ENCODE data around the gene SCTR. TPM values are rescaled to one million over a fixed set of nuclear protein-coding genes. Genes with fewer than 3 reads are reported as not detected.
A peak's percentile ranks its signal among the peaks of the same experiment; 100 is the strongest.

Gene SCTR
- total and polyA plus RNA-seq, 4 donors, result 4.6 to 42.7 (median 28.0) TPM

- H3K4me1 ChIP-seq (ENCODE audit: control insufficient read depth in 5 of 5, insufficient read depth in 5 of 5, low read length in 5 of 5), result peaks cover 0 to 47% (median 6%) of the 10 kb centered on the region in 5 donors
Measured at GRCh38 chr2:119429225-119429981, 94.9 kb downstream of the SCTR start.

GRCh38 chr2:119428488-119429224 lies 95.6 kb downstream of the SCTR start:
- H3K4me3 ChIP-seq, result no peak overlapping the region
- H3K27me3 ChIP-seq (ENCODE audit: control insufficient read depth in 3 of 3, insufficient read depth in 3 of 3, low read length in 2 of 3), result no peaks in the 10 kb centered on the region
- no peaks in the 10 kb centered on the region for H3K9me3 ChIP-seq (ENCODE audit: control insufficient read depth in 4 of 4, insufficient read depth in 3 of 4, low read length in 3 of 4)
- no peak overlapping the region for H3K27ac ChIP-seq (ENCODE audit: low read depth in 1 of 2, low read length in 1 of 2)
- ATAC-seq (ENCODE audit: insufficient read depth, low FRiP score) (no peak), DNase-seq (no peak)
- H3K36me3 ChIP-seq (ENCODE audit: control insufficient read depth in 4 of 4, insufficient read depth in 4 of 4, low read length in 4 of 4), result no peaks in the 10 kb centered on the region
- TF ChIP-seq CTCF (IDR thresholded peaks at IDR 0.05; ENCODE audit: control extremely low read depth, extremely low read depth), result no peak
- H3K9ac ChIP-seq (ENCODE audit: insufficient read depth in 1 of 2, low read length in 2 of 2), result no peak overlapping the region
- WGBS, 2 donors, result 78 to 86% methylated on average over 7 of the region's 7 CpGs
- H3K4me1 ChIP-seq (ENCODE audit: control insufficient read depth in 5 of 5, insufficient read depth in 5 of 5, low read length in 5 of 5), result peaks cover 0 to 47% (median 6%) of the 10 kb centered on the region in 5 donors

More at GRCh38 chr2:119429225-119429981, 94.9 kb downstream of the SCTR start:
- no peak for ATAC-seq (ENCODE audit: insufficient read depth, low FRiP score)
- peak in 2 of 3 donors; percentile 19 to 49 for DNase-seq
- Histone ChIP-seq H3K4me3 (no peak overlapping the region), H3K27ac (ENCODE audit: low read depth in 1 of 2, low read length in 1 of 2) (no peak overlapping the region), H3K9me3 (ENCODE audit: control insufficient read depth in 4 of 4, insufficient read depth in 3 of 4, low read length in 3 of 4) (no peaks in the 10 kb centered on the region), H3K9ac (ENCODE audit: insufficient read depth in 1 of 2, low read length in 2 of 2) (no peak overlapping the region), H3K27me3 (ENCODE audit: control insufficient read depth in 3 of 3, insufficient read depth in 3 of 3, low read length in 2 of 3) (no peaks in the 10 kb centered on the region), H3K36me3 (ENCODE audit: control insufficient read depth in 4 of 4, insufficient read depth in 4 of 4, low read length in 4 of 4) (no peaks in the 10 kb centered on the region)
- TF ChIP-seq CTCF (IDR thresholded peaks at IDR 0.05; ENCODE audit: control extremely low read depth, extremely low read depth), result no peak
- WGBS, 2 donors, result 78 to 81% methylated on average over 10 of the region's 10 CpGs

GRCh38 chr2:119427756-119428155 lies 96.5 kb downstream of the SCTR start:
- TF ChIP-seq CTCF (IDR thresholded peaks at IDR 0.05; ENCODE audit: control extremely low read depth, extremely low read depth), result no peak
- H3K27ac ChIP-seq (ENCODE audit: low read depth in 1 of 2, low read length in 1 of 2), result peak overlapping the region in 1 of 2 donors; percentile 60
- ATAC-seq (ENCODE audit: insufficient read depth, low FRiP score), result no peak
- 88% methylated on average over 3 of the region's 3 CpGs for WGBS, 2 donors
- H3K9ac ChIP-seq (ENCODE audit: insufficient read depth in 1 of 2, low read length in 2 of 2), result no peak overlapping the region
- H3K27me3 ChIP-seq (ENCODE audit: control insufficient read depth in 3 of 3, insufficient read depth in 3 of 3, low read length in 2 of 3), result no peaks in the 10 kb centered on the region
- no peak overlapping the region for H3K4me3 ChIP-seq
- no peak for DNase-seq
- no peaks in the 10 kb centered on the region for H3K36me3 ChIP-seq (ENCODE audit: control insufficient read depth in 4 of 4, insufficient read depth in 4 of 4, low read length in 4 of 4)
- H3K9me3 ChIP-seq (ENCODE audit: control insufficient read depth in 4 of 4, insufficient read depth in 3 of 4, low read length in 3 of 4), result no peaks in the 10 kb centered on the region
- peaks cover 0 to 47% (median 6%) of the 10 kb centered on the region in 5 donors for H3K4me1 ChIP-seq (ENCODE audit: control insufficient read depth in 5 of 5, insufficient read depth in 5 of 5, low read length in 5 of 5)

Measured in lung (tissue), 12 donors.